KG1 (cell line): ENCODE results near the gene ZCCHC24.

Source experiments
- DNase-seq: peaks from one replicate; lab custom pipeline; 2025; lab: John Stamatoyannopoulos, UW

Gene ZCCHC24

GRCh38 chr10:79383974-79384606, 61.3 kb downstream of the ZCCHC24 start:
- no peak for DNase-seq

- DNase-seq = no peak
These were observed 62.9 kb downstream of the ZCCHC24 start for GRCh38 chr10:79382491-79382941.

GRCh38 chr10:79381804-79382221, 63.6 kb downstream of the ZCCHC24 start:
- DNase-seq = no peak

- DNase-seq = no peak
These were observed 64.3 kb downstream of the ZCCHC24 start for GRCh38 chr10:79380946-79381721.

GRCh38 chr10:79380125-79380945, 65.1 kb downstream of the ZCCHC24 start:
- no peak for DNase-seq

GRCh38 chr10:79379512-79380124, 65.8 kb downstream of the ZCCHC24 start:
- DNase-seq = no peak

- DNase-seq = no peak
These were observed 66.5 kb downstream of the ZCCHC24 start for GRCh38 chr10:79378647-79379511.

- no peak for DNase-seq
These were observed 67.1 kb downstream of the ZCCHC24 start for GRCh38 chr10:79378383-79378646.

- no peak for DNase-seq
These were observed 67.7 kb downstream of the ZCCHC24 start for GRCh38 chr10:79377557-79378382.

- no peak for DNase-seq
These were observed 68.5 kb downstream of the ZCCHC24 start for GRCh38 chr10:79376751-79377556.

GRCh38 chr10:79376078-79376628, 69.3 kb downstream of the ZCCHC24 start:
- no peak for DNase-seq

GRCh38 chr10:79375321-79376077, 69.9 kb downstream of the ZCCHC24 start:
- no peak for DNase-seq

- peak; percentile 35 for DNase-seq
These were observed 70.9 kb downstream of the ZCCHC24 start for GRCh38 chr10:79374312-79375191.

- DNase-seq = no peak
These were observed 72.6 kb downstream of the ZCCHC24 start for GRCh38 chr10:79372871-79373270.

- DNase-seq = no peak
These were observed 77.8 kb downstream of the ZCCHC24 start for GRCh38 chr10:79367426-79368189.

GRCh38 chr10:79361726-79362397, 83.6 kb downstream of the ZCCHC24 start:
- no peak for DNase-seq
